ENCODE data around the gene PRMT1. TPM values are rescaled to one million over a fixed set of nuclear protein-coding genes. Genes with fewer than 3 reads are reported as not detected.

Gene PRMT1
- total RNA-seq, 1 donor from 2014 or later, result 372 TPM

DNA sequence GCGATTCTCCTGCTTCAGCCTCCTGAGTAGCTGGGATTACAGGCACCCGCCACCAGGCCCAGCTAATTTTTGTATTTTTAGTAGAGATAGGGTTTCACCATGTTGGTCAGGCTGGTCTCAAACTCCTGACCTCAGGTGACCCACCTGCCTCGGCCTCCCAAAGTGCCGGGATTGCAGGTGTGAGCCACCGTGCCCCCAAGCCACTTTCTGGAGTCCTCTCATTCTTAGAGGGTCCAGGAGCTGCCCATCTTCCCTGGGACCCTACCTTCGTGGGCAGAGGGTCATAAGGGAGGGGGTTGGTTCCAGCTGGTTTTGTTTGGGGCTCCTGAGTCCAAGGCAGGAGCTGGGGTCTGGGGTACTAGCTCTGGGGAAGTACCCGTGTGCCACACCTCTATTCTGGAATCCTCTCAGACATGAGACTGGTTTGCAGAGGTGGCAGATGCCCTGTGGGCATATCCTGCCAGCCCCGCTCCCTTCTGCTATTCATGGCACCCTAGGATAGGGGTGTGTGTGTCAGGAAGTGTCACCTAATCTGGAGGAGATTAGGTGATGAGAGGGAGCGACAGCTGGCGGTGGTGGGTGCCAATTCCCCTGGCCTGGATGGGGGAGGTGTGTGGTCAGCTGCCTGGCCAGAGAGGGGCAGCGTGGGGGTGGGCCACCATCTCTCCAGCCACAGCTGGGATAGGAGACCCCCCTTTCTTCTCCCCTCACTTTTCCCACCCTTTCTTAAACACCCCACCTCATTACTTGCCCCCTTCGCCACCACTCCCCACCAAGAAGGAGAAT is 2.1 kb downstream of the PRMT1 start:
- Mint-ChIP-seq H3K4me1 (peaks cover 50% of the 10 kb centered on the region), H3K36me3 (ENCODE audit: low read depth) (peaks cover 45% of the 10 kb centered on the region), H3K4me3 (peak overlapping the region; percentile 99), H3K27me3 (no peaks in the 10 kb centered on the region), H3K27ac (peak overlapping the region; percentile 96), H3K9me3 (no peaks in the 10 kb centered on the region)
- no peak for DNase-seq
- ChIA-PET CTCF (interaction anchor here (0.6 to 4.7 kb wide), 9 partner anchors 13 to 169 kb away, joined by 3 to 25 read pairs (median 4); partner anchors contain the start of genes BCL2L12, IRF3, NOSIP and RRAS), POLR2A (interaction anchor here (0.6 to 6.4 kb wide), 14 partner anchors 9 to 226 kb away, joined by 3 to 97 read pairs (median 5); partner anchors contain the start of genes ALDH16A1, AP2A1, BCL2L12 and IRF3)
- intact Hi-C loops (cut with micrococcal nuclease), result loop anchor here (1.0 to 10.0 kb wide), 9 partner anchors 87 to 1042 kb away; partner anchors contain the start of genes ATF5, DBP, FLT3LG and GYS1
- no peak for ATAC-seq (ENCODE audit: low read depth)
- TF ChIP-seq, protein P1, sequence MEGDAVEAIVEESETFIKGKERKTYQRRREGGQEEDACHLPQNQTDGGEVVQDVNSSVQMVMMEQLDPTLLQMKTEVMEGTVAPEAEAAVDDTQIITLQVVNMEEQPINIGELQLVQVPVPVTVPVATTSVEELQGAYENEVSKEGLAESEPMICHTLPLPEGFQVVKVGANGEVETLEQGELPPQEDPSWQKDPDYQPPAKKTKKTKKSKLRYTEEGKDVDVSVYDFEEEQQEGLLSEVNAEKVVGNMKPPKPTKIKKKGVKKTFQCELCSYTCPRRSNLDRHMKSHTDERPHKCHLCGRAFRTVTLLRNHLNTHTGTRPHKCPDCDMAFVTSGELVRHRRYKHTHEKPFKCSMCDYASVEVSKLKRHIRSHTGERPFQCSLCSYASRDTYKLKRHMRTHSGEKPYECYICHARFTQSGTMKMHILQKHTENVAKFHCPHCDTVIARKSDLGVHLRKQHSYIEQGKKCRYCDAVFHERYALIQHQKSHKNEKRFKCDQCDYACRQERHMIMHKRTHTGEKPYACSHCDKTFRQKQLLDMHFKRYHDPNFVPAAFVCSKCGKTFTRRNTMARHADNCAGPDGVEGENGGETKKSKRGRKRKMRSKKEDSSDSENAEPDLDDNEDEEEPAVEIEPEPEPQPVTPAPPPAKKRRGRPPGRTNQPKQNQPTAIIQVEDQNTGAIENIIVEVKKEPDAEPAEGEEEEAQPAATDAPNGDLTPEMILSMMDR (IDR thresholded peaks at IDR 0.05), result no peak

DNA sequence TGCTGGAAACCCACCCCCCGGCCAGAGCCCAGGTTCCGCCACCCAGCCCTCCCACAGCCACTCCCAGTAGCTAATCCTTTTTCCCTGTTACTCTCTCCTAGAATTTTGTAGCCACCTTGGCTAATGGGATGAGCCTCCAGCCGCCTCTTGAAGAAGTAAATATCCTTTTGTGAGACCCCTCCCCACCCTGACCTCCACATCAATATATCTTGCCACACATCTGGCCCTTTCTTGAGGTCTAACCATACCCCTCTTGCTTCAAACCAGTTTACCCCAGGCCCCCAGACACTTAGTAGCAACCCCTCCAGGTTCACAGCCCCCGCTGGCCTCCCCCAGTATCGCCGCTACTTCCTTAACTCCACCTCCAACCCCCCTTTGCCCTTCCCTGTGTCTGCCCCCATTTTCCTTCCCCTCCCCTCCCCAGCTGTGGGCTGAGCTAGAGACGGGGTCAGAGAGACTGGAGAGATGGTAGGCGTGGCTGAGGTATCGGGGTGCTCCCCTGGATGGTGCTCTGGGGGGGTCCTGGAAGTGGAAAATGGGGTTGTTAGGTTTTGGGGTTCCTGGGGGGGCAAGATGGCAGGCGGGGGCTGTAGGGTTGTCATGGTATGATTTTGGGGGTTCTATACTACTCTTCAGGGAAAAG is 2.8 kb downstream of the PRMT1 start:
- H3K4me1 Mint-ChIP-seq, result peaks cover 44% of the 10 kb centered on the region
- ATAC-seq (ENCODE audit: low read depth) (no peak), DNase-seq (no peak)
- peak overlapping the region; percentile 69 for H3K27ac Mint-ChIP-seq
- ChIA-PET CTCF (interaction anchor here (0.6 to 4.7 kb wide), 8 partner anchors 14 to 133 kb away, joined by 3 to 25 read pairs (median 4); partner anchors contain the start of genes BCL2L12, IRF3, NOSIP and RRAS), POLR2A (interaction anchor here (0.8 to 6.0 kb wide), 3 partner anchors 36 to 89 kb away, joined by 3 to 69 read pairs (median 4); partner anchors contain the start of genes PRR12 and SCAF1)
- TF ChIP-seq, protein P1 (IDR thresholded peaks at IDR 0.05), result no peak
- H3K9me3 Mint-ChIP-seq, result no peaks in the 10 kb centered on the region
- H3K27me3 Mint-ChIP-seq, result no peaks in the 10 kb centered on the region
- intact Hi-C loops (cut with micrococcal nuclease), result loop anchor here (1.0 to 10.0 kb wide), 10 partner anchors 110 to 1043 kb away; partner anchors contain the start of genes ATF5, DBP, GYS1 and KCNC3
- peaks cover 49% of the 10 kb centered on the region for H3K36me3 Mint-ChIP-seq (ENCODE audit: low read depth)
- peak overlapping the region; percentile 28 for H3K4me3 Mint-ChIP-seq

DNA sequence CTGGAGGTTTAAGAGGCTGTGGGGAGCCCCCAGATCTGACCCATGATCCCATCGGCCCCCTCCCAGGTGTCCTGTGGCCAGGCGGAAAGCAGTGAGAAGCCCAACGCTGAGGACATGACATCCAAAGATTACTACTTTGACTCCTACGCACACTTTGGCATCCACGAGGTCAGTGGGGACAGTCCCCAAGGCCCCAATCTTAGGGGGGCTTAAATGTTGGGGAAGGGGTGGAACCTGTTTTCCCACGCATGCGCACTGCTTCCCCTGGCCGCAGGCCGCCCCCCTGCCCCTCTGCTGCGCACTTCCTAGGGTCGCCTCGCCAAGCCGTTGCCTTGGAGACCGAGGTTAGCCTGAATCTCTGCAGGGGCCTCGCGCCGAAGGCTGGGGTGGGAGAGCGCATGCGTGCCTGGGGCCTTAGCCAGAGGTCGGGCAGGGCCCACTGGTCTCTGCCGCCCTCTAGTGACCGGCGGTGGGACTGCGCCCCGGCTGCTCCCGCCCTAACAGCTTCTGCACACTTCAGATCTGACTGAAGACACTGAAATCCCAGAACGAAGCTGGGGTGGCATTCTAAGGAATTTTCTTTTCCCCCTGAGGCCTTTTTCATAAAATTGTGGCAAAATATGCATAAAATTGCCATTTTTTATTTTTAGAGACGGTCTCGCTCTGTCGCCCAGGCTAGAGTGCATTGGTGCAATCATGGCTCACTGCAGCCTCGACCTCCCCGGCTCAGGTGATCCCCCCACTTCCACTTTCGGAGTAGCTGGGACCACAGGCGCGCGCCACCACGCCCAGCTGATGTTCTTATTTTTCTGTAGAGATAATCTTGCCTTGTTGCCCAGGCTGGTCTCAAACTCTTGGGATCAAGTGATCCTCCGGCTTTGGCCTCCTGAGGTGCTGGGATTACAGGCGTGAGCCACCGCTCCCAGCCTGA is 3.6 kb downstream of the PRMT1 start:
- ChIA-PET POLR2A (interaction anchor here (0.6 to 1.0 kb wide), 3 partner anchors 19 to 202 kb away, joined by 4 to 8 read pairs (median 8); partner anchors contain the start of gene RPS11), CTCF (interaction anchor here (0.6 to 1.6 kb wide), 11 partner anchors 9 to 167 kb away, joined by 3 to 13 read pairs (median 4); partner anchors contain the start of genes BCL2L12, IRF3 and SCAF1)
- TF ChIP-seq, protein P1 (IDR thresholded peaks at IDR 0.05), result peak; percentile 96
- Mint-ChIP-seq H3K27ac (peak overlapping the region; percentile 69), H3K36me3 (ENCODE audit: low read depth) (peaks cover 57% of the 10 kb centered on the region), H3K9me3 (no peaks in the 10 kb centered on the region), H3K4me3 (peak overlapping the region; percentile 41), H3K4me1 (peaks cover 42% of the 10 kb centered on the region), H3K27me3 (no peaks in the 10 kb centered on the region)
- intact Hi-C loops (cut with micrococcal nuclease), result loop anchor here (1.0 to 2.0 kb wide), 3 partner anchors 110 to 302 kb away; no protein-coding TSS in a partner anchor
- ATAC-seq (ENCODE audit: low read depth), result peak; percentile 8
- DNase-seq, result peak; percentile 98

DNA sequence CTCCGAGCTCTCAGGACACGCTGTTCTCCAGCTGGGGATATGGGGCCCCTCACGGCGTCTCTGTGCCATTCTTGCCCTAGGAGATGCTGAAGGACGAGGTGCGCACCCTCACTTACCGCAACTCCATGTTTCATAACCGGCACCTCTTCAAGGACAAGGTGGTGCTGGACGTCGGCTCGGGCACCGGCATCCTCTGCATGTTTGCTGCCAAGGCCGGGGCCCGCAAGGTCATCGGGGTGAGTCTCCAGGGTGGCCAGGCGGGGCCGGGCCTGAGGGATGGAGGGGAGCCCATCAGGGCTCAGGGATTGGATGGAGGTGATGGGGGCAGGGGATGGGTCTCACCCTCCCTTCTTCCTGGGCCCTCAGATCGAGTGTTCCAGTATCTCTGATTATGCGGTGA is 4.8 kb downstream of the PRMT1 start:
- ATAC-seq (ENCODE audit: low read depth), result no peak
- peaks cover 33% of the 10 kb centered on the region for H3K4me1 Mint-ChIP-seq
- H3K9me3 Mint-ChIP-seq, result no peaks in the 10 kb centered on the region
- intact Hi-C loops (cut with micrococcal nuclease), result loop anchor here (2.0 kb wide), 1 partner anchor 301 kb away; no protein-coding TSS in a partner anchor
- no peak for DNase-seq
- POLR2A ChIA-PET, result interaction anchor here (0.6 kb wide), 1 partner anchor 294 kb away, joined by 3 read pairs; no protein-coding TSS in a partner anchor
- H3K27ac Mint-ChIP-seq, result no peak overlapping the region
- peaks cover 63% of the 10 kb centered on the region for H3K36me3 Mint-ChIP-seq (ENCODE audit: low read depth)
- no peak overlapping the region for H3K4me3 Mint-ChIP-seq
- CTCF ChIA-PET, result interaction anchor here (1.0 to 1.5 kb wide), 2 partner anchors 10 to 133 kb away, joined by 3 to 13 read pairs; no protein-coding TSS in a partner anchor
- TF ChIP-seq, protein P1 (IDR thresholded peaks at IDR 0.05), result no peak
- H3K27me3 Mint-ChIP-seq, result no peaks in the 10 kb centered on the region

Measured in activated B cell treated with CpG ODN at 0.5 μM for 24 hours (primary cell).